ENCODE data around the gene C4orf50.
A peak's percentile ranks its signal among the peaks of the same experiment; 100 is the strongest.

Gene C4orf50

GRCh38 chr4:6043188-6043587 lies 25.0 kb upstream of the C4orf50 start:
- no peak for DNase-seq

GRCh38 chr4:6042293-6043063 lies 24.2 kb upstream of the C4orf50 start:
- DNase-seq: no peak

GRCh38 chr4:6041800-6042199 lies 23.6 kb upstream of the C4orf50 start:
- no peak for DNase-seq

GRCh38 chr4:6038711-6039110 lies 20.5 kb upstream of the C4orf50 start:
- no peak for DNase-seq

- no peak for DNase-seq
Measured at GRCh38 chr4:6035786-6036185, 17.6 kb upstream of the C4orf50 start.

GRCh38 chr4:6033381-6033780 lies 15.2 kb upstream of the C4orf50 start:
- DNase-seq: no peak

- peak; percentile 79 for DNase-seq
Measured at GRCh38 chr4:6032249-6033244, 14.3 kb upstream of the C4orf50 start.

- DNase-seq: no peak
Measured at GRCh38 chr4:6031846-6032245, 13.6 kb upstream of the C4orf50 start.

- DNase-seq: no peak
Measured at GRCh38 chr4:6030679-6031078, 12.4 kb upstream of the C4orf50 start.

GRCh38 chr4:6029254-6029653 lies 11.0 kb upstream of the C4orf50 start:
- DNase-seq: no peak

GRCh38 chr4:6028168-6028567 lies 9.9 kb upstream of the C4orf50 start:
- no peak for DNase-seq

- no peak for DNase-seq
Measured at GRCh38 chr4:6027392-6027791, 9.2 kb upstream of the C4orf50 start.

- no peak for DNase-seq
Measured at GRCh38 chr4:6024313-6024960, 6.2 kb upstream of the C4orf50 start.

GRCh38 chr4:6023731-6024130 lies 5.5 kb upstream of the C4orf50 start:
- no peak for DNase-seq

- no peak for DNase-seq
Measured at GRCh38 chr4:6022607-6023288, 4.5 kb upstream of the C4orf50 start.

- peak; percentile 1 for DNase-seq
Measured at GRCh38 chr4:6021831-6022606, 3.8 kb upstream of the C4orf50 start.

GRCh38 chr4:6020613-6021012 lies 2.4 kb upstream of the C4orf50 start:
- peak; percentile 72 for DNase-seq

- DNase-seq: peak; percentile 64
Measured at GRCh38 chr4:6019316-6020263, 1.4 kb upstream of the C4orf50 start.

GRCh38 chr4:6017800-6018199 lies 431 bp downstream of the C4orf50 start:
- DNase-seq: no peak

- DNase-seq: no peak
Measured at GRCh38 chr4:6017030-6017429, 1.2 kb downstream of the C4orf50 start.

GRCh38 chr4:6013564-6013963 lies 4.7 kb downstream of the C4orf50 start:
- DNase-seq: no peak

Measured in DMS79 treated with DMSO at 0.1 percent for 48 hours (cell line).